SHP77 (cell line): ENCODE results near the gene HSF2.

Experiments used
- DNase-seq, 2 experiments: peaks; one replicate each; lab custom pipeline; 2025; lab: John Stamatoyannopoulos, UW

Gene HSF2, protein sequence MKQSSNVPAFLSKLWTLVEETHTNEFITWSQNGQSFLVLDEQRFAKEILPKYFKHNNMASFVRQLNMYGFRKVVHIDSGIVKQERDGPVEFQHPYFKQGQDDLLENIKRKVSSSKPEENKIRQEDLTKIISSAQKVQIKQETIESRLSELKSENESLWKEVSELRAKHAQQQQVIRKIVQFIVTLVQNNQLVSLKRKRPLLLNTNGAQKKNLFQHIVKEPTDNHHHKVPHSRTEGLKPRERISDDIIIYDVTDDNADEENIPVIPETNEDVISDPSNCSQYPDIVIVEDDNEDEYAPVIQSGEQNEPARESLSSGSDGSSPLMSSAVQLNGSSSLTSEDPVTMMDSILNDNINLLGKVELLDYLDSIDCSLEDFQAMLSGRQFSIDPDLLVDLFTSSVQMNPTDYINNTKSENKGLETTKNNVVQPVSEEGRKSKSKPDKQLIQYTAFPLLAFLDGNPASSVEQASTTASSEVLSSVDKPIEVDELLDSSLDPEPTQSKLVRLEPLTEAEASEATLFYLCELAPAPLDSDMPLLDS

DNA sequence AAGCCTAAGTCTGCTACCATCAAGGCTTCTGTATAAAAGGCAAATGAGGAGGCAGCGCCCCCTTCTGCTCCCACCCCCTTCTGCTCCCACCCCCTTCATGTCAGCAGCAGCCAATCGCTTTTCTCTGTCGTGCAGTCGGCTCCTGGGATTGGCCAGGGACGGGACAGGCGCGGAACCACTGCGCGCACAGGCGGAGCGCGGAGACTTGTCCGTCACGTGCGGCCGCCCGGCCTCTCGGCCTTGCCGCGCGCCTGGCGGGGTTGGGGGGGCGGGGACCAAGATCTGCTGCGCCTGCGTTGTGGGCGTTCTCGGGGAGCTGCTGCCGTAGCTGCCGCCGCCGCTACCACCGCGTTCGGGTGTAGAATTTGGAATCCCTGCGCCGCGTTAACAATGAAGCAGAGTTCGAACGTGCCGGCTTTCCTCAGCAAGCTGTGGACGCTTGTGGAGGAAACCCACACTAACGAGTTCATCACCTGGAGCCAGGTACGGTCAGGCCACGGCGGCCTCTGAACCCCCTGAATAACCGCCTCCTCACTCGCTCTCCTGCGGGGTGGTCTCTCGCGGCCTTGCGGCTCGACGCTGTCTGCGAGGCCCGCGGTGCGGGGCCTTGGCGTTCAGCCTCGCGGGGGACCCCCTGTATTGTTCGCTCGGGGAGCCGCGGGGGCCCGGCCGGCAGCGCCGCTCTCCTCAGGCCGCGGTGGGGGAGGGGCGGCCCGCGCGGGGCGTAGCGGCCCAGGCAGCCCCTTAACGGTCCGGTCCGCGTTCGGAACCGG lies at the start of gene HSF2:
Gene HSF2, plus strand, starts transcription at position 305 of the 773 bp plus-strand sequence. Its CDS starts 86 bp downstream, at position 391.
- DNase-seq = peak; percentile 95 to 97

DNA sequence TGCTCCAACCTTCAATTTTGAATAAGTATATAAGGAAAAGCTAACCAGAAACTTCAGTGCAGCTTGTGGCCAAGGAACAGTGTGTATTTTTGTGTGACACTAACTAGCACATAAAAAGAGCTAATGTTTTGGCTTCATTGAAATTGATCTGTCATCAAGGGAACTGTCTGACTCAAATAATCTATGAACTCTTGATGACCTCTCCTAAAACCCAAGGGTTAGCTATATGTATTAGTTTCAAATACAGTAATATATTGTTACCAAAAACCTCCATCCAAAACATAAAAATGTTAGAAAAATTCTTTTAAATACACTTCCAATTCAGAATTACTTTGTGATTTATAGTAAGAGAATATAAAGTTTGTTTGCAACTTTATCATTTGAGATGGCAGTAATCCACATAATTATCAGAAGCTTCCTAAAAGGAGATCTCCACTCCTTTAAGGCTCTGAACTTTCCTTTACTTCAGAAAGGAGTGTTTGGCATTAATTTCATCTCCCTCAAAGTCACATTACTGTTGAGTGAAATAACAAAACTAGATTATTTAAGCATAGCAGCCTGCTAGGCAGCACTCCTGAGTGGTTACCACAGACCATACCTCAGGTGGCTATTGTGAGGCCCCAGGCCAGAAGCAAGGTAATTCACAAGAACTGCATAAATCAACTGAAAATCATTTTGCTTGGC lies 46.3 kb upstream of the HSF2 start:
- DNase-seq = no peak

DNA sequence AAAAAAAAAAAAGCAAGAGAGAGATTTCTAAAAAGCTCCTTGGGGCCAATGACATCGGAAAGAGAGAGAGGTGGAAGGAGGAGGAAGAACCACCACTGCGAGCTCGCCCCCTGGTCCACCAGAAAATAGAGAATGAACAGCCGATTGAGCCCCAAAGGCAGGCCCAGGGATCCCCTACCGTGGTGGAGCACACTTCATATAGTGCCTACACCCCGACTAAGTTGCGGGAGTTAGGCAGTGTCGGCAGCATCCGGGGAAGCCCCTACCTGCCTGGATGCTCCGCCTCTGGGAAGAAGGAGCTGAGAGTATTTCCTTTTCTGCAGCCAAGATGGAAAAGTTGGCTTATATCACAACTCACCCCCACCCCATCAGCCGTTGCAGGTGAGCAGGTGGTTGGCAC lies 38.6 kb upstream of the HSF2 start:
- DNase-seq = no peak

DNA sequence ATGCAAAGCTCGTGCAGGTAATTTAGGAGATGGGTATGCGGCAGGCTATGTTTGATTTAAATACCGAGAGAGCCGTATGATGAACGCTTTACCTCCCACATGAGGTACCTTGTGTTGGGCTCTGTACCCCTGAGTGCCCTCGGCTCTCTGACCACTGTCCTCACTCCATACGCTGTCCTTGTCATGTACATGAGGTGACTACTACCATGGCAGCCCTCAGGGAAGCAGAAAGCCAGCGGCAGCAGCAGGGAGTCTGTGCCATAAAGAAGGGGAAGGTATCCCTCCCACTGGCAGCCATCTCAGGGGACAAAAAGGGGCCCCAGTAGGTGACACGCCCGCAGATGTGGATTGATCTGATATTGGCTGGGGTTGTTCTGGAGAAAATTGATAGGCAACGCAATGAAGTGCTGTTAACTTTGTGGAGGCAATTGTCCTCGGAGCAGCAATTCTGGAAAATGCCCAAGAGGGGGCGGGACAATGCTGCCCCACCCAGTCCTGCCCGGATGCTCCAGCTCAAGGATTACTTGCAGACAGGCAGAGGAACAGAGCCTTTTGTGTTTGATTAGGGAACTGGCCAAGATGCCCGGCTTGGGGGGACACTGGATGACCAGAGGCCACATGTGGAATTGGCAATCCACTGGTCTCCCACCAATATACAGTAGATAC lies 38.0 kb upstream of the HSF2 start:
- no peak for DNase-seq

DNA sequence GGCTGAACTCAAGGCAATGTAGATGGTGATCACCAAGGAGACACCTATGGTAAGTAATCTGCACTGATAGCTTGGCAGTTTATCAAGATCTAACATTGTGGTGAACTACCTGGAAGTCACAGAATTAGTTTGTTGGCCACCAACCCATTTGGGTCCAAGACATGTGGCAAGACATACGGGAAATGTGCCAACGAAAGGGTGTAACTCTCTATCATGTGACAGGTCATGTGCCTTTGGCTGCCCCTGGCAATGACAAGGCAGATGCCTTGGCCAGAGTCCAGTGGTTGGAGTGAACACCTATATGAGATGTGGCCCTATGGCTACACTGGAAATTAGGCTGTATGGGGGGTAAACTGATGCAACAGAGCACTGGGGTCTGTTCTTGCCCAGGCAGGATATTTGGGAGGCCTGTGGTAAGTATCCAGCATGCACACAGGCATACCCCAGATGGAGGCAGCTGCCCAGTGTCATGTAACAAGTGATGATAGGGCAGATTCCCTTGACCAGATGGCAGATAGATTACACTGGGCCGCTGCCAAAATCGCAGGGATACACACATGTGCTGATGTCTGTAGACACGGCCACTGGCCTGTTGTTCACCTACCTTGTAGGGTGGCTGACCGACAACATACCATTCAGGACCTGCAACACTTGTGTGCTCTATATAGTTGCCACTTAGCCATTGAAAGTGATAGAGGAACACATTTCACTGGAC lies 35.5 kb upstream of the HSF2 start:
- peak; percentile 45 to 74 for DNase-seq

DNA sequence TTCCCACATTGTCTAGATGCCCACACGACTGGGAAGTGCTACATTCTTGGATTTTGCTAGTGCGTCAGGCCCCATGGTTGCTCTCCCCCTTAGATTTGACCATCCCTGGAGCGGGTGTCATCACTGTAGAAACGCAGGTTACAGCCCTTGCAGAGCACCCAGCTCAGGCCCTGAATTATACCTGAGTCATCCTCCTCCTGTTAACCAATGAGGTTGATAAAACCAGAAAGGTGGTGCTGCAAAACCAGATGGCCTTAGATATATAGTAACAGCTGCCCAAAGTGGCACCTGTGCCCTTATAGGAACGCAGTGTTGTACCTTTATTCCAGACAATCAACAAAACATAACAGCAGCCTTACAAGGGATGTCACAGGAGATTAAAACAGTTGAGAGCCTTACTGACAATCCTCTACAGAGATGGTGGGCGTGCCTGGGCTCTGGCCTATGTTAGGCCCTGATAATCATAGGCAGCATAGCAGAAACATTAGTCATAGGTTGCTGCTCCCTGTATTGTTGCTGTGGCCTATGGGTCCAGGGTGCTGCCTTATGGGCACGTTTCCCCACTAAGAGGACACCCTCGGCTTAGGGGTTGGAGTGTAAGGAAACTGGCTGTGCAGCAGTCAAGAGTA lies 33.6 kb upstream of the HSF2 start:
- no peak for DNase-seq

DNA sequence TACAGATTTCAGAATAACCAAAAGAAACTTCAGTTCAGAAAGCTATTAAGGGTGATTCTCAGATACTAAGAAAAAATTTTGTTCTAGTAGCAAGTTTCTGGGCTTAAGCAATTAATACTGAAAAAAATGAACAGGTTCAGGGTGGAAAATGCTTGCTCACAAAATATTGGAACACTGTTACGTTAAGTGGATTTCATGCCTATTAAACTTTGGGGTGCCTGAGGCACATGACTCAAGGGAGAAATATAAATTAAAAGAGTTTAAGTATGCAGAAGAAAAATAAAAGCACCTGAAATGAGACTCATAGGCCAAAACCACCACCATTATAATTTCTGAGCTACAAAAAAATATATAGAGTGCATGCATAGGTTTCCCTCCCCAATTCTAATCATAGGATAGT lies 32.3 kb upstream of the HSF2 start:
- no peak for DNase-seq

DNA sequence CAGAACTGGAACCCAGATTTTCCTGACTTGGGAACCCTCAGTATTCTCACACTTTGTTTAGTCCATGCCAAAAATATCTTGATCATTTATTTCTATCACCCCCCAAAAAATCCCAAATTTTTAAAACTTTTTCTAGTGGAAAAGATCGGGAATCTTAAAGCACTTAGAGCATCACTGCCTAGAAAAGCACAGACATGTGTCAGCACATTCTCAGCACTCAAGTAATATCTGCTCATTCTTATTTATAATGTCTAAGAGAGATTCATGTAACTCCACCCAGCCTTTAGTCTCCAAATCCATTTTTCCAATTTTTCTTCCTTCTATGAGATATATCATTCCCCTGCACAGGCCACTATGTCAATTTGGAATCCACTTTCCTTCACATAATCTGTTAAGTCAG lies 29.9 kb upstream of the HSF2 start:
- no peak for DNase-seq

DNA sequence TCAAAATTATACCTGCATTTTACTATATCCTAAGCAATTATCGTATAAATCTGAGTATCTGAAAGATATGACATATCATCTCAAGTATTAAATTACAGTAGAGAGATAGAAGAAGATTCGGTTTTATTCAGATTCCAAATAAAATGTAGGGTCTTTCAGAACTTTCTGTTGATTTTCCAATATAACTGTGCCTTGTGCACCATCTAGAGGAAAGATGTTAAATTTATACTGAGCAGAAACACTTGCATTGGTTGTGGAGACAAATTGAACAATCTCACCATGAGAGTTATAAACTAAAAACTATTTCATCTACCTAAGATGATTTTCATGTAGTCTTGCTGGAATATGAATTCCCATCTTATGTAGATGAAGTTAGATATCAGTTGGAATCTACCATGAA lies 26.8 kb upstream of the HSF2 start:
- no peak for DNase-seq

DNA sequence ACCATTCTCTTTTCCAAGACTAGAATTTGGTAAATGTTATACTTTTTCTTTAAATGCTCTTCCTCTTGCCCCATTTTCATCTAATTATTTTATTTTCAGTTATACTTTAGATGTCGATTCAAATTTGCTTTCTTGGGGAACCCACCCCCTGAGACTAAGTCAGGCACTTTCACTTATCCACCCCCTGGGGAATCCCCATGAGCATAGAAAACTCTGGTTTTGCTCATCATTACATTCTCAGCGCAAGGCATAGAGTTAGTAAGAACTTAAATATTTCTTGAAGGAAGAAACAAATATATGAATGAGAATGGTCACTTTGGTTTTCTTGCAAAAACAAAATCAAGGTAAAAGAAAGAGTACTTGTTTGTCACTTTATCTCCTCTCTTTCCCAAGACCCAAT lies 25.1 kb upstream of the HSF2 start:
- no peak for DNase-seq

DNA sequence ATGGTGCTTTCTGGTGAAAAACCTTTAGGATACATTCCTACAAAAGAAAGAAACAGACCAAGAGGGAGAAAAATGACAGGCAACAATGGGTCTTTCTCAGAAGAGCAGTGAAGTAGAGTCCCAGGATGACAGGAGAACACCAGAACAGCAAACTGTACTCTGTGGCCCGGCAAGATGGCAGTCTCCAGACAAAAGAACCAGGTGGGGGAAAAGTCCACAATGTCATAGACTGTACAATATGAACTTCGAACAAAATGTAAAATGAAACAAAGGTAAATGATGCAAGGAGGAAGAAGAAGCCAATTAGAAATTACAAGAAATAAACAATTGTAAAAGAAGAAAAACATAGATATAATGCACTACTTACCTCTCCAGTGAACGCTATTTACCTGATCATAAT lies 23.2 kb upstream of the HSF2 start:
- DNase-seq = no peak

DNA sequence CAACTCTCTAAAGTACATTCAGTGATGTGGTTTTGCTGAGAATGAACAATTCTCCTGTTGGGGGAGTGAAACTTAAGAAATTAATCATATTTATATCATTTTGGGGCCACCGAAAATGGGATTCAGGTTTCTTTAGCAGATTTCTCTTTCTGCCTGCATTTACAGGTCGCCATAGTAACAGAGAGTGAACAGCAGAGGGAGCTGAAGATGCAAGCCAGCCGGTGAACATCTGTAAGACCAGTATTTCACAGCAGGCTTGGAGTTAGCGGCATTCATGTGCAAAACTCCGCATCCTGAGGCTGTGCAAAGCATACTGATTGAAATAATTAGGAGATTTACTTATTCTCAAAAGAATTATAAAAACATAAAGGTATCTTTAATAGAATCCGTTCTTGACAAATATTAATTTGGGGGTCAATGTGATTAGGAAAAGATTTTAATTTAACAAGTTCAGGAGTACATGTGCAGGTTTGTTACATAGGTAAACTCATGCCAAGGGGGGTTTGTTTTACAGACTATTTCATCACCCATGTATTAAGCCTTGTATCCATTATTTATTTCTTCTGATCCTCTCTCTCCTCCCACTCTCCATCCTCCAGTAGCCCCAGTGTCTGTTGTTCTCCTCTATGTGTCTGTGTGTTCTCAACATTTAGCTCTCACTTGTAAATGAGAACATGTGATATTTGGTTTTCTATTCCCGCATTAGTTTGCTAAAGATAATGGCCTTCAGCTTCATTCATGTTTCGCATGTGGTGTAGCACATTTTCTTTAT lies 17.8 kb upstream of the HSF2 start:
- DNase-seq = peak; percentile 51 to 62

DNA sequence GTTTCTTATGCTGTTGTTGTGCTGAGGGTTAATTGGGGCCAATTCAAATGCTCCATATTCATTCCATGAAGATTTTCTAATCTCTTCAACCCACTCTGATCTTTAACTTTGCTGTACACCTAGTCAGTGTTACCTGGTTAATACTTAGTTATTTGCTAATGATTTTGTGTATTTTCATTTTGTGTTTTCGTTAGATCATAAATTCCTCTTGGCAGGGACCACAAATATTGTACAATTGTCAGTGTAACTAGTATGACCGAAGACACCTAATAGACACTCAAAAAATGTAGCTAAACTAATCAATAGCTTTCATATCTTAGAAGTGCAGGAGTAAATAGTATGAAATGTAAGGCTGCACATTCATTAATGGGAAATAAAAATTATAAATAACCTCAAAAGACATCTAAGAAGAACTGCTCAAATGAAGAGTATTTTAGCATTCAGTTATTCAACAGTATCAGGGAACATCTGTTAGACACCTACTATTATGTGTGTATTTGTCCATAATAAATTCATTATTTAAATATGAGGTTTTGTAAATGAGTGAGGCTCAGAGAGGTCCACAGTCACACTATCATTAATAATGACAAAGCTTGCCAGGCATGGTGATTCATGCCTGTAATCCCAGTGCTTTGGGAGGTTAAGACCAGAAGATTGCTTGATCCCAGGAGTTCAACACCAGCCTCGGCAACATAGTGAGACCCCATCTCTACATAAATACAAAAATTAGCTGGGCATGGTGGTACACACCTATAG lies 13.4 kb upstream of the HSF2 start:
- DNase-seq = no peak

DNA sequence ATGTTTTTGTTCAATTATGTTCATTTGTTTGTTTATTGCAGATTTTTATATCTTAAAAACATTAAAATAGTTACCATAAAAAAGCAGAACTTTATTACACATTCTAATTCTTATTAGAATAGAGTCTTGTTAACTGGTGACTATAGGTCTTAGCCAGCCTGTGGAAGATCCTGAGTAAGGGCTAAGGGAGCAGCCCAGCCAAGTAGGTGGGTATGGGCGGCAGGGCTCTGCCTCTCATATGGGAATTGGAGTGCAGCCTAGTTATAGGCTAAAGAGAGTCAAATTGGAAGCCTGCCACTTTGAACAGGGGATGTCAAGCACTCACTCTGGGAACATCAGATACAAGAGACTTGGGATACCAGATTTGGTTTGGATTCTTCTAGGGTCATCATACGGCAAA lies 10.5 kb upstream of the HSF2 start:
- no peak for DNase-seq

DNA sequence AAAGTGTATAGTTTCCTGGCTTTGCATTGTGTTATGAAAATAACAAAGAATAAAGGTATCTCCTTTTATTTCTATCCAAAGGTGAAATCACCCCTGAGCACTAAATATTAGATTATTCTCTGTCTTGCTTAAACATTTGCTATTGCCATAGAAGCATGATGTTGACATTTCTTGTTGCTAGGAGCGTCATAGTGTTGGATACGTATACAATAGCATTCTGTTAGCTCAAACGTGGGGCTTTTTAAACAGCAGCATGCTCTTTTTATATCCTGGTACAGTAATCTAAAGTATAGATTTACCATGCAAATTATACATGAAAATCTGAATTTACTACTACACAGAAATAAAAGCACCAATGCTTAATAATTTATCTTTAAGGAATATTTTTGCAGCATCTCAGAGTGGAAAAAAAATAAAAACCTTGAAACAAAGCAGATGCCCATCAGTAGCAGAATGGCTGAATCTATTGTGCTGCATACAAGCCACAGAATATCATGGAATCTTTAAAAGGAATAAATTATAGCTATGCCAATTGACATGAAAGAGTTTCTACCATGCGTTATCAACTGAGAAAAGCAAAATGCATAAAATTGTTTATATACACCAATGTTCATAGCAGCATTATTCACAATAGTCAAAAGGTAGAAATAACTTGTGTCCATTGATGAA lies 9.6 kb upstream of the HSF2 start:
- peak; percentile 8 to 11 for DNase-seq

DNA sequence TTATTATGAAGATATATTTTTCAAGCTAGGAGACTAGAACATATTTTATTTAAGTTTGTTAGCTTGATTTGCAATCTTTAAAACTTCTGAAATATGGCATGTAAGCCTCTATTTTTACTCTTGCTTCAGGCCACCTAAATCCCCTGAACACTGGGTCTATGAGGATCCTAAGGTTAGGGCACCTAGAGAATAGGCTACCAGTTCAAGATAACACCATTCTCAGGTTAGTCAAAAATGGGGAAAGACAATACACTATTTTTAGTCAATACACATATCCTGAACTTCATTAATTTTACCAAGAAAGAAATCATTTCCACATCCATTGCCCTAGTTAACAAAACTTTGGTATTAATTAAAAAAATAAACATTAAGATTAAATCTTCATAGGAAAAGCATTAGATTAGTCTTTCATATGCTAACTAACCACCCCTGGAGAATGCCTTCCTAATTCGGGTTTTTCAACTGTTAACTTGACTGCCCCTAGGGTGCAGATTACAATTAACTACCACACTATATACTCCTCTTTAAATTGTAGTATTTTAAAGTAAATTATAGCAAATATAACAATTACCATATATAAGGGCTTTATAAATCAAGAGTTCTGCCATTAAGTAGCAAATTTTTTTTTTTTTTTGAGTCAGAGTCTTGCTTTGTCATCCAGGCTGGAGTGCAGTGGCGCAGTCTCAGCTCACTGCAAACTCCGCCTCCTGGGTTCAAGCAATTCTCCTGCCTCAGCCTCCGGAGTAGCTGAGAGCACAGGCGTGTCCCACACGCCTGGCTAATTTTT lies 6.7 kb upstream of the HSF2 start:
- no peak for DNase-seq

DNA sequence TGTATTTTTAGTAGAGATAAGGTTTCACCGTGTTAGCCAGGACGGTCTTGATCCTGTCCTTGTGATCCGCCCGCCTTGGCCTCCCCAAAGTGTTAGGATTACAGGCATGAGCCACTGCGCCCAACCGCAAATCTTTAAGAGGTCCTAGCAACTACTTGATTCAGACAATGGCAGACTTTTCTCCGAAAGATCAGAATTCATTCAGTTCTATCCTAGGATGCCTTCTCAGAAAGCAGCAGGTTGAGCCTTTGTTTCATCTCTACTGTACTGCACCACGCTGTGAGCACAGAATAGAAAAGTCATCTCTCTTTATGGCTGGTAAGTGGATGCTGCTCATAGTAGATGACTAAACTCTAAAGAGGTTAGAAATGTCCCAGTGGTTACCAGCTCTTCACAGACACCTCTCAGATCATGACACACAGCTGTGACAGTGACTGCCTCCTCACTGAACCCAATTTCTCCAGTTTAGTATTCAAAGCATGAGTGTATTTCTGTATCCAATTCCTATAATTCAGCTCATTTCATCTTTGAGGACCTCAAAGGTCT lies 6.0 kb upstream of the HSF2 start:
- DNase-seq = no peak

DNA sequence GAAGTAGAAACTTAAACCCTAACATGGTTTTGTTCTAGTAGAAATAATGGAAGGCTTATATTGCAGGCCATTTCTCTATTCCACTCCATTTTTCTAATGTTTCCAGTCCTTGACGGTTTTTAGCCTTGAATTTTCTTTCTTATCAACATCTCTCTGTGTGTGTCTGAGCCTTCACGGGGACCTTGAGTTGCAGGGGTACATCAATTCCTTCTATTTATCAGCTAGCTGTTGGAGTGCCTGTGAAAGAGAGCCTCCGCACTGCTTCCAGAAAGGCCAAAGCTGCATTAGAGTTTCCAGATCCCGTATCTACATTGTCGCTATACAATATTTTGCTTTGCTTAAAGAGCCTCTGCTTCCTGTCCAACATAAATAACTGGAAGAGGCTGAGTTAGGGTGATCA lies 5.4 kb upstream of the HSF2 start:
- no peak for DNase-seq
